A549 (cell line): Measurements from ENCODE around the gene C15orf39. TPM values are rescaled to one million over a fixed set of nuclear protein-coding genes. Genes with fewer than 3 reads are reported as not detected.

Experiments used
- ATAC-seq, 2 experiments: fragments of 200-7000 bp in 1 of 2; fragments of >200 bp in 1 of 2; cut with Nextera tagmentation in 1 of 2; cut with Tn5 transposase in 1 of 2; 3 replicates each; pipeline versions ENCODE4 v1.8.0 to v1.9.1; 2018 to 2020; ENCODE audit warnings: mild to moderate bottlenecking in 1 of 2, moderate library complexity in 1 of 2
- CTCF ChIA-PET: fragments of 300-600 bp; sonication (Branson Sonifier 250); formaldehyde crosslinking; extraction: SDS; loops from one replicate; lab custom pipeline; 2021; ENCODE audit warnings: antibody characterized with exemption, inconsistent platforms; lab: Yijun Ruan, JAX
- POLR2A ChIA-PET: fragments of 350-600 bp; formaldehyde crosslinking; extraction: SDS; loops from one replicate; lab custom pipeline; 2021; ENCODE audit warnings: antibody characterized with exemption, inconsistent platforms; lab: Yijun Ruan, JAX
- DNase-seq, 2 experiments: peaks; one replicate each; pipeline versions ENCODE4 v3.0.0 to v3.0.0-alpha.2; 2011 to 2016; ENCODE audit warnings: low read depth in 1 of 2, low spot score in 1 of 2
- FAIRE-seq: peaks from 2 replicates; lab custom pipeline; 2011; peaks lifted over from hg19 to GRCh38; lab: Jason Lieb, UNC
- H3K27ac ChIP-seq, 2 experiments: fragments of >200 bp; sonication (Bioruptor Twin); formaldehyde crosslinking; 3 replicates each; pipeline ENCODE4 v1.5.1; 2016 to 2017
- H3K4me1 ChIP-seq: fragments of >200 bp; sonication (Bioruptor Twin); formaldehyde crosslinking; 3 replicates; pipeline ENCODE4 v1.6.1; 2016
- H3K4me2 ChIP-seq: fragments of >200 bp; sonication (Bioruptor Twin); formaldehyde crosslinking; 3 replicates; pipeline ENCODE4 v1.6.1; 2016
- H3K4me3 ChIP-seq: fragments of >200 bp; sonication (Bioruptor Twin); formaldehyde crosslinking; 3 replicates; pipeline ENCODE4 v1.5.1; 2016
- H3K9me3 ChIP-seq: fragments of >200 bp; sonication (Bioruptor Twin); formaldehyde crosslinking; 3 replicates; pipeline ENCODE4 v1.6.1; 2016
- ATOH8 ChIP-seq: fragments of 250-450 bp; sonication (Bioruptor Pico); IDR thresholded peaks from 2 replicates; pipeline ENCODE4 v1.5.0; 2020; ENCODE audit warnings: low read depth, mild to moderate bottlenecking, moderate library complexity
- BHLHE40 ChIP-seq: IDR thresholded peaks from 2 replicates; pipeline ENCODE4 v1.6.1; 2012; ENCODE audit warnings: low read depth, low read length, inconsistent platforms
- E2F6 ChIP-seq: IDR thresholded peaks from 2 replicates; pipeline ENCODE4 v1.6.1; 2012; ENCODE audit warnings: low read depth, borderline replicate concordance
- FOSL2 ChIP-seq, 2 experiments: fragments of 450-650 bp in 1 of 2; fragments of >200 bp in 1 of 2; sonication (Bioruptor Twin) in 1 of 2; formaldehyde crosslinking; IDR thresholded peaks; 2 replicates each; pipeline versions ENCODE4 v1.5.0 to v1.6.1; 2016 to 2020; ENCODE audit warnings: mild to moderate bottlenecking in 1 of 2, moderate library complexity in 1 of 2
- JUN ChIP-seq, 2 experiments: fragments of >200 bp; sonication (Bioruptor Twin); formaldehyde crosslinking; IDR thresholded peaks; 2 replicates in 1 of 2; 3 replicates in 1 of 2; pipeline ENCODE4 v1.6.1; 2016 to 2017
- MAX ChIP-seq: IDR thresholded peaks from 2 replicates; pipeline ENCODE4 v1.6.1; 2012
- MYC ChIP-seq: IDR thresholded peaks from 2 replicates; pipeline ENCODE4 v1.6.1; 2012; ENCODE audit warnings: mild to moderate bottlenecking, inconsistent platforms, low read length, improper control_type of control experiment, borderline replicate concordance
- NFE2L2 ChIP-seq: fragments of 150-350 bp; conservative IDR thresholded peaks from 2 replicates; pipeline ENCODE4 v1.6.1; 2014; ENCODE audit warnings: low read length
- NPAS2 ChIP-seq: fragments of 250-450 bp; sonication (Bioruptor Pico); IDR thresholded peaks from 2 replicates; pipeline ENCODE4 v1.8.0; 2022; ENCODE audit warnings: mild to moderate bottlenecking, moderate library complexity, borderline replicate concordance
- POLR2AphosphoS2 ChIP-seq: conservative IDR thresholded peaks from 2 replicates; pipeline ENCODE4 v1.6.1; 2012; ENCODE audit warnings: low read length, improper control_type of control experiment, inconsistent platforms
- WGBS: methylation state at CpG from one replicate; pipeline ENCODE4 v1.1.6; 2017; ENCODE audit errors: missing lambda C conversion rate; 5-methylcytosine and 5-hydroxymethylcytosine counted together
- polyA plus RNA-seq, 4 experiments: library from polyadenylated mRNA; depleted of rRNA in 3 of 4; stranded (reverse); fragments of >200 nt; fragmentation: RNase III in 1 of 4; extraction: RNeasy Plus Mini Kit Qiagen cat#74134 plus additional on column Dnase treatment in 1 of 4; gene quantifications; 2 replicates in 3 of 4; 3 replicates in 1 of 4; pipeline ENCODE4 v1.2.3, GENCODE V29; 2011 to 2017
- TF ChIP-seq, protein P1 (sequence below): fragments of 200-600 bp; sonication (generic); IDR thresholded peaks from 2 replicates; pipeline ENCODE4 v1.6.1; 2016; ENCODE audit warnings: antibody characterized with exemption, mild to moderate bottlenecking, moderate library complexity
- TF ChIP-seq, protein P2 (sequence below): fragments of >200 bp; sonication (Bioruptor Twin); formaldehyde crosslinking; IDR thresholded peaks from 3 replicates; pipeline ENCODE4 v1.5.1; 2016
- TF ChIP-seq, protein P3 (sequence below): fragments of 450-650 bp; IDR thresholded peaks from 2 replicates; pipeline ENCODE4 v1.6.1; 2014; ENCODE audit warnings: antibody characterized with exemption

The C15orf39 gene
- polyA plus RNA-seq, 2 of the 4 experiments (the other 2 are of a cell fraction), result 5.7 to 16.7 TPM

- WGBS, result under 1% methylated on average over 62 of the region's 71 CpGs
- Histone ChIP-seq H3K4me2 (peak overlapping the region; percentile 84), H3K9me3 (no peaks in the 10 kb centered on the region), H3K4me3 (peak overlapping the region; percentile 84), H3K4me1 (peaks cover 37% of the 10 kb centered on the region), H3K27ac (peak overlapping the region; percentile 92 to 93)
- ChIA-PET POLR2A (interaction anchor here (0.7 to 2.0 kb wide), 19 partner anchors 20 to 246 kb away, joined by 3 to 19 read pairs (median 5); partner anchors contain the start of genes PPCDC and RPP25), CTCF (interaction anchor here (0.8 to 15.6 kb wide), 34 partner anchors 9 to 245 kb away, joined by 3 to 324 read pairs (median 6); partner anchors contain the start of genes PPCDC and RPP25)
- peak; percentile 57 to 59 for ATAC-seq
- peak; percentile 72 to 80 for DNase-seq
- TF ChIP-seq ATOH8, result 0 out of 2 replicates have a peak, but pooled peaks have one; percentile 9
- peak; percentile 94 for TF ChIP-seq BHLHE40
- TF ChIP-seq E2F6, result peak; percentile 57
- TF ChIP-seq POLR2AphosphoS2, result no peak
- peak; percentile 62; the same call in 1 of the 2 replicates for TF ChIP-seq MYC
- TF ChIP-seq, protein P1, sequence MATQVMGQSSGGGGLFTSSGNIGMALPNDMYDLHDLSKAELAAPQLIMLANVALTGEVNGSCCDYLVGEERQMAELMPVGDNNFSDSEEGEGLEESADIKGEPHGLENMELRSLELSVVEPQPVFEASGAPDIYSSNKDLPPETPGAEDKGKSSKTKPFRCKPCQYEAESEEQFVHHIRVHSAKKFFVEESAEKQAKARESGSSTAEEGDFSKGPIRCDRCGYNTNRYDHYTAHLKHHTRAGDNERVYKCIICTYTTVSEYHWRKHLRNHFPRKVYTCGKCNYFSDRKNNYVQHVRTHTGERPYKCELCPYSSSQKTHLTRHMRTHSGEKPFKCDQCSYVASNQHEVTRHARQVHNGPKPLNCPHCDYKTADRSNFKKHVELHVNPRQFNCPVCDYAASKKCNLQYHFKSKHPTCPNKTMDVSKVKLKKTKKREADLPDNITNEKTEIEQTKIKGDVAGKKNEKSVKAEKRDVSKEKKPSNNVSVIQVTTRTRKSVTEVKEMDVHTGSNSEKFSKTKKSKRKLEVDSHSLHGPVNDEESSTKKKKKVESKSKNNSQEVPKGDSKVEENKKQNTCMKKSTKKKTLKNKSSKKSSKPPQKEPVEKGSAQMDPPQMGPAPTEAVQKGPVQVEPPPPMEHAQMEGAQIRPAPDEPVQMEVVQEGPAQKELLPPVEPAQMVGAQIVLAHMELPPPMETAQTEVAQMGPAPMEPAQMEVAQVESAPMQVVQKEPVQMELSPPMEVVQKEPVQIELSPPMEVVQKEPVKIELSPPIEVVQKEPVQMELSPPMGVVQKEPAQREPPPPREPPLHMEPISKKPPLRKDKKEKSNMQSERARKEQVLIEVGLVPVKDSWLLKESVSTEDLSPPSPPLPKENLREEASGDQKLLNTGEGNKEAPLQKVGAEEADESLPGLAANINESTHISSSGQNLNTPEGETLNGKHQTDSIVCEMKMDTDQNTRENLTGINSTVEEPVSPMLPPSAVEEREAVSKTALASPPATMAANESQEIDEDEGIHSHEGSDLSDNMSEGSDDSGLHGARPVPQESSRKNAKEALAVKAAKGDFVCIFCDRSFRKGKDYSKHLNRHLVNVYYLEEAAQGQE, result no peak
- TF ChIP-seq, protein P2, sequence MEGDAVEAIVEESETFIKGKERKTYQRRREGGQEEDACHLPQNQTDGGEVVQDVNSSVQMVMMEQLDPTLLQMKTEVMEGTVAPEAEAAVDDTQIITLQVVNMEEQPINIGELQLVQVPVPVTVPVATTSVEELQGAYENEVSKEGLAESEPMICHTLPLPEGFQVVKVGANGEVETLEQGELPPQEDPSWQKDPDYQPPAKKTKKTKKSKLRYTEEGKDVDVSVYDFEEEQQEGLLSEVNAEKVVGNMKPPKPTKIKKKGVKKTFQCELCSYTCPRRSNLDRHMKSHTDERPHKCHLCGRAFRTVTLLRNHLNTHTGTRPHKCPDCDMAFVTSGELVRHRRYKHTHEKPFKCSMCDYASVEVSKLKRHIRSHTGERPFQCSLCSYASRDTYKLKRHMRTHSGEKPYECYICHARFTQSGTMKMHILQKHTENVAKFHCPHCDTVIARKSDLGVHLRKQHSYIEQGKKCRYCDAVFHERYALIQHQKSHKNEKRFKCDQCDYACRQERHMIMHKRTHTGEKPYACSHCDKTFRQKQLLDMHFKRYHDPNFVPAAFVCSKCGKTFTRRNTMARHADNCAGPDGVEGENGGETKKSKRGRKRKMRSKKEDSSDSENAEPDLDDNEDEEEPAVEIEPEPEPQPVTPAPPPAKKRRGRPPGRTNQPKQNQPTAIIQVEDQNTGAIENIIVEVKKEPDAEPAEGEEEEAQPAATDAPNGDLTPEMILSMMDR, result peak; percentile 53; the same call in 2 of the 3 replicates
- TF ChIP-seq NFE2L2, result no peak
- TF ChIP-seq NPAS2 (CRISPR knock-in tag), result peak; percentile 69; the same call in 1 of the 2 replicates
- TF ChIP-seq FOSL2 (IDR thresholded peaks at IDR 0.05), result no peak
- peak; percentile 38 for TF ChIP-seq FOSL2 (CRISPR knock-in tag; IDR thresholded peaks at IDR 0.05)
- TF ChIP-seq, protein P3, sequence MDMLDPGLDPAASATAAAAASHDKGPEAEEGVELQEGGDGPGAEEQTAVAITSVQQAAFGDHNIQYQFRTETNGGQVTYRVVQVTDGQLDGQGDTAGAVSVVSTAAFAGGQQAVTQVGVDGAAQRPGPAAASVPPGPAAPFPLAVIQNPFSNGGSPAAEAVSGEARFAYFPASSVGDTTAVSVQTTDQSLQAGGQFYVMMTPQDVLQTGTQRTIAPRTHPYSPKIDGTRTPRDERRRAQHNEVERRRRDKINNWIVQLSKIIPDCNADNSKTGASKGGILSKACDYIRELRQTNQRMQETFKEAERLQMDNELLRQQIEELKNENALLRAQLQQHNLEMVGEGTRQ, result peak; percentile 55
- peak; percentile 97 for TF ChIP-seq MAX
- TF ChIP-seq JUN (IDR thresholded peaks at IDR 0.05), result no peak; a peak in 1 of 5 replicates
- no peak for FAIRE-seq
Observed at GRCh38 chr15:75202251-75203016, 752 bp downstream of the C15orf39 start.
